Esophagus squamous epithelium (tissue), 4 donors: ENCODE data around the gene OTOA.

Experiments used
- POLR2A ChIP-seq, 4 donors: fragments of 450-650 bp; IDR thresholded peaks; one replicate each; pipeline ENCODE4 v1.6.1; 2017; ENCODE audit warnings: antibody characterized with exemption in 4 of 4, mild to moderate bottlenecking in 4 of 4, moderate library complexity in 3 of 4
- TF ChIP-seq, protein P1 (sequence below), 6 experiments: fragments of 450-650 bp in 4 of 6; fragments of 200-600 bp in 2 of 6; sonication (generic) in 2 of 6; IDR thresholded peaks; one replicate each; pipeline ENCODE4 v1.5.1; 2016 to 2019; ENCODE audit warnings: antibody characterized with exemption in 6 of 6, mild to moderate bottlenecking in 4 of 6, moderate library complexity in 4 of 6

DNA sequence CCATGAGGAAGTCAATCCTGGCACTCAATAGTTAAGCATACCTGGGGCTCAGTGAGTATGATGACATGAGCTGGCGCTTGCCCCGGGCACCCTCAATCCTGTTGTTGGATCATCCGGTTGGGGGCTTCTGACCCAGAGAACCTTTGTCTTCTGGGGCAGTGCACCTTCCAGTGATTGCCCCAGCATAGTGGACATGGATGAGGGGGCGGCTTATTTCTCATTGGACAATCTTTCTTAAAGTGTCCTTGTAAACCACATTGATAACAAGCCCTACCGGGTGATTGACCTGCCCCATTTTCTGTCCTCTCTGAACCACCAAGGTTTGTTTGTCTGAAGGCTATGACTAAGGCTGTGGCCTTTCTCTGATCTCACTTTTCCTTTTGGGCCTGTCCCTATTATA is 29.6 kb upstream of the OTOA start:
- TF ChIP-seq, protein P1, sequence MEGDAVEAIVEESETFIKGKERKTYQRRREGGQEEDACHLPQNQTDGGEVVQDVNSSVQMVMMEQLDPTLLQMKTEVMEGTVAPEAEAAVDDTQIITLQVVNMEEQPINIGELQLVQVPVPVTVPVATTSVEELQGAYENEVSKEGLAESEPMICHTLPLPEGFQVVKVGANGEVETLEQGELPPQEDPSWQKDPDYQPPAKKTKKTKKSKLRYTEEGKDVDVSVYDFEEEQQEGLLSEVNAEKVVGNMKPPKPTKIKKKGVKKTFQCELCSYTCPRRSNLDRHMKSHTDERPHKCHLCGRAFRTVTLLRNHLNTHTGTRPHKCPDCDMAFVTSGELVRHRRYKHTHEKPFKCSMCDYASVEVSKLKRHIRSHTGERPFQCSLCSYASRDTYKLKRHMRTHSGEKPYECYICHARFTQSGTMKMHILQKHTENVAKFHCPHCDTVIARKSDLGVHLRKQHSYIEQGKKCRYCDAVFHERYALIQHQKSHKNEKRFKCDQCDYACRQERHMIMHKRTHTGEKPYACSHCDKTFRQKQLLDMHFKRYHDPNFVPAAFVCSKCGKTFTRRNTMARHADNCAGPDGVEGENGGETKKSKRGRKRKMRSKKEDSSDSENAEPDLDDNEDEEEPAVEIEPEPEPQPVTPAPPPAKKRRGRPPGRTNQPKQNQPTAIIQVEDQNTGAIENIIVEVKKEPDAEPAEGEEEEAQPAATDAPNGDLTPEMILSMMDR (IDR thresholded peaks at IDR 0.05) = no peak
- no peak for TF ChIP-seq POLR2A (IDR thresholded peaks at IDR 0.05)
